IMR-90 (cell line): Measurements from ENCODE around the gene TAS2R50. TPM values are rescaled to one million over a fixed set of nuclear protein-coding genes. Genes with fewer than 3 reads are reported as not detected.

Experiments
- ATAC-seq: fragments of 200-7000 bp; cut with Tn5 transposase; 2 replicates; pipeline ENCODE4 v1.9.1; 2020; ENCODE audit warnings: low read depth, mild to moderate bottlenecking, moderate library complexity
- BruUV-seq: library from RNA; stranded (reverse); fragments of 400-500 nt; replicated peaks from 2 replicates; lab custom pipeline; 2021; lab: Mats Ljungman, UMichigan
- CTCF ChIA-PET: fragments of 300-600 bp; formaldehyde crosslinking; extraction: SDS; loops from one replicate; lab custom pipeline; 2021; ENCODE audit warnings: antibody characterized with exemption; lab: Yijun Ruan, JAX
- POLR2A ChIA-PET: fragments of 300-600 bp; sonication (Branson Sonifier 250); formaldehyde crosslinking; loops from one replicate; lab custom pipeline; 2022; ENCODE audit warnings: antibody characterized with exemption; ENCODE audit not compliant: unreplicated experiment; lab: Charles Lee
- DNase-seq: peaks from one replicate; pipeline ENCODE4 v3.0.0; 2013
- H2AFZ ChIP-seq: replicated peaks from 2 replicates; pipeline ENCODE3; 2013; ENCODE audit warnings: low read length, mild to moderate bottlenecking; ENCODE audit not compliant: poor library complexity
- H2AK5ac ChIP-seq: 2 replicates; pipeline ENCODE4 v1.6.1; 2013; ENCODE audit warnings: low read depth, low read length, inconsistent platforms
- H2AK9ac ChIP-seq: replicated peaks from 2 replicates; pipeline ENCODE3; 2013; ENCODE audit warnings: mild to moderate bottlenecking, low read depth, low read length, moderate library complexity; ENCODE audit not compliant: poor library complexity
- H2BK120ac ChIP-seq: 2 replicates; pipeline ENCODE4 v1.6.1; 2013; ENCODE audit warnings: low read depth, low read length, inconsistent platforms
- H2BK15ac ChIP-seq: 3 replicates; pipeline ENCODE4 v1.6.1; 2013; ENCODE audit warnings: low read depth, low read length, inconsistent platforms
- H2BK20ac ChIP-seq: 2 replicates; pipeline ENCODE4 v1.6.1; 2013; ENCODE audit warnings: low read depth, mild to moderate bottlenecking, inconsistent platforms, low read length, moderate library complexity
- H2BK5ac ChIP-seq: 2 replicates; pipeline ENCODE4 v1.6.1; 2013; ENCODE audit warnings: mild to moderate bottlenecking, low read depth, low read length, inconsistent platforms; ENCODE audit not compliant: poor library complexity, severe bottlenecking
- H3K14ac ChIP-seq: replicated peaks from 2 replicates; pipeline ENCODE4 v1.6.1; 2013; ENCODE audit warnings: low read depth, low read length, inconsistent platforms
- H3K18ac ChIP-seq: 2 replicates; pipeline ENCODE4 v1.6.1; 2013; ENCODE audit warnings: low read depth, low read length, control low read depth
- H3K23ac ChIP-seq: 2 replicates; pipeline ENCODE4 v1.6.1; 2013; ENCODE audit warnings: low read depth, low read length, inconsistent platforms
- H3K27ac ChIP-seq: 2 replicates; pipeline ENCODE4 v1.5.1; 2013; ENCODE audit warnings: mild to moderate bottlenecking, control low read depth, low read length; ENCODE audit not compliant: insufficient read depth
- H3K27me3 ChIP-seq: 2 replicates; pipeline ENCODE4 v1.6.1; 2013; ENCODE audit warnings: low read length; ENCODE audit not compliant: control insufficient read depth, insufficient read depth
- H3K36me3 ChIP-seq: 2 replicates; pipeline ENCODE4 v1.6.1; 2013; ENCODE audit warnings: low read length, mixed read lengths; ENCODE audit not compliant: control insufficient read depth, insufficient read depth
- H3K4ac ChIP-seq: 2 replicates; pipeline ENCODE4 v1.6.1; 2013; ENCODE audit warnings: low read depth, low read length, inconsistent platforms
- H3K4me1 ChIP-seq: 2 replicates; pipeline ENCODE4 v1.6.1; 2013; ENCODE audit warnings: low read length, mixed read lengths; ENCODE audit not compliant: control insufficient read depth, insufficient read depth
- H3K4me2 ChIP-seq: 2 replicates; pipeline ENCODE4 v1.6.1; 2013; ENCODE audit warnings: low read depth, mild to moderate bottlenecking, control low read depth, low read length, moderate library complexity
- H3K4me3 ChIP-seq: 2 replicates; pipeline ENCODE4 v1.5.1; 2013; ENCODE audit warnings: low read depth, mild to moderate bottlenecking, control low read depth, low read length, moderate library complexity; ENCODE audit not compliant: insufficient read depth
- H3K56ac ChIP-seq: 2 replicates; pipeline ENCODE4 v1.6.1; 2013; ENCODE audit warnings: low read length, inconsistent platforms; ENCODE audit not compliant: insufficient read depth; ENCODE audit errors: extremely low read depth
- H3K79me1 ChIP-seq, 2 experiments: 2 replicates each; pipeline ENCODE4 v1.6.1; 2013; ENCODE audit warnings: low read length in 2 of 2, inconsistent platforms in 1 of 2, low read depth in 1 of 2
- H3K9ac ChIP-seq: 2 replicates; pipeline ENCODE4 v1.6.1; 2013; ENCODE audit warnings: low read depth, low read length, control low read depth
- H3K9me1 ChIP-seq: 2 replicates; pipeline ENCODE4 v1.6.1; 2013; ENCODE audit warnings: low read length, inconsistent platforms; ENCODE audit not compliant: insufficient read depth
- H3K9me3 ChIP-seq: 2 replicates; pipeline ENCODE4 v1.6.1; 2013; ENCODE audit warnings: low read length; ENCODE audit not compliant: control insufficient read depth, insufficient read depth
- H4K20me1 ChIP-seq: 2 replicates; pipeline ENCODE4 v1.6.1; 2013; ENCODE audit warnings: low read length, inconsistent platforms; ENCODE audit not compliant: insufficient read depth
- H4K5ac ChIP-seq: 2 replicates; pipeline ENCODE4 v1.6.1; 2013; ENCODE audit warnings: mild to moderate bottlenecking, low read depth, low read length, control low read depth
- H4K8ac ChIP-seq, 2 experiments: 2 replicates each; pipeline ENCODE4 v1.6.1; 2013; ENCODE audit warnings: low read depth in 2 of 2, low read length in 2 of 2, control low read depth in 1 of 2, inconsistent platforms in 1 of 2
- H4K91ac ChIP-seq: 2 replicates; pipeline ENCODE4 v1.6.1; 2013; ENCODE audit warnings: low read depth, low read length, inconsistent platforms; ENCODE audit not compliant: insufficient read depth
- BHLHE40 ChIP-seq: fragments of 150-350 bp; IDR thresholded peaks from 2 replicates; pipeline ENCODE4 v1.6.1; 2016; ENCODE audit warnings: mild to moderate bottlenecking, low read depth, low read length
- FOS ChIP-seq: fragments of 150-350 bp; IDR thresholded peaks from 2 replicates; pipeline ENCODE4 v1.6.1; 2016; ENCODE audit warnings: low read depth, low read length
- MAFK ChIP-seq: IDR thresholded peaks from 2 replicates; pipeline ENCODE4 v1.6.1; 2012; ENCODE audit warnings: low read depth, low read length, improper control_type of control experiment
- MAZ ChIP-seq: IDR thresholded peaks from 2 replicates; pipeline ENCODE4 v1.6.1; 2012; ENCODE audit warnings: low read depth, mild to moderate bottlenecking, low read length, improper control_type of control experiment, moderate library complexity, borderline replicate concordance
- WGBS, 2 experiments: methylation state at CpG; one replicate each; pipeline versions ENCODE4 v1.1.5 to v1.1.7; 2013; ENCODE audit warnings: missing lambda C conversion rate in 2 of 2; ENCODE audit not compliant: insufficient read length in 1 of 2; ENCODE audit errors: extremely low coverage in 2 of 2; 5-methylcytosine and 5-hydroxymethylcytosine counted together
- dilution Hi-C: fragments of 300-500 bp; cut with HindIII; formaldehyde crosslinking; loops from one replicate; pipeline ENCODE4 v1.14.3; 2018; ENCODE audit warnings: low sequenced_read_pairs; ENCODE audit not compliant: unreplicated experiment
- in situ Hi-C: fragments of 300-500 bp; cut with MboI; formaldehyde crosslinking; loops from 3 replicates; pipeline ENCODE4 v1.14.3; 2019; ENCODE audit warnings: low sequenced_read_pairs, inconsistent platforms, mixed read lengths
- intact Hi-C: fragments of 100-400 bp; cut with micrococcal nuclease; formaldehyde crosslinking; loops from 2 replicates; pipeline ENCODE4 v1.10.0; 2022
- polyA plus RNA-seq, 3 experiments: library from polyadenylated mRNA; depleted of rRNA; stranded (reverse); fragments of >200 nt; gene quantifications; 2 replicates each; pipeline ENCODE4 v1.2.3, GENCODE V29; 2012; ENCODE audit warnings: low replicate concordance in 1 of 3
- total RNA-seq: library from RNA; depleted of rRNA; stranded (reverse); fragments of >200 nt; gene quantifications from 2 replicates; pipeline ENCODE4 v1.2.3, GENCODE V29; 2012

Gene TAS2R50
- total and polyA plus RNA-seq, 2 of the 4 experiments (the other 2 are of a cell fraction) = 2.3 TPM; not detected in 1

GRCh38 chr12:10994307-10994706 lies 7.6 kb upstream of the TAS2R50 start:
- Histone ChIP-seq H3K14ac (no peak overlapping the region), H3K23ac (no peak overlapping the region), H3K56ac (no peak overlapping the region), H3K27ac (no peak overlapping the region), H4K91ac (no peak overlapping the region), H3K18ac (no peak overlapping the region), H2BK5ac (no peak overlapping the region), H2BK120ac (no peak overlapping the region), H3K4me3 (no peak overlapping the region), H3K79me1 (no peaks in the 10 kb centered on the region; a peak in 2 of 4 replicates), H3K4ac (no peak overlapping the region), H2BK15ac (no peak overlapping the region), H3K9ac (no peak overlapping the region), H3K4me2 (no peak overlapping the region), H3K4me1 (no peaks in the 10 kb centered on the region), H2BK20ac (no peak overlapping the region), H2AK9ac (no peak overlapping the region), H2AK5ac (no peak overlapping the region), H3K9me1 (no peaks in the 10 kb centered on the region), H3K27me3 (no peaks in the 10 kb centered on the region), H3K36me3 (peaks cover 6% of the 10 kb centered on the region; the same call in 1 of the 2 replicates), H4K5ac (no peak overlapping the region), H4K8ac (no peak overlapping the region), H2AFZ (no peak overlapping the region), H3K9me3 (peaks cover 4% of the 10 kb centered on the region; the same call in 1 of the 2 replicates), H4K20me1 (no peaks in the 10 kb centered on the region)
- dilution Hi-C loops (no loop called here), in situ Hi-C loops (no loop called here), intact Hi-C loops (no loop called here)
- TF ChIP-seq FOS (no peak), MAZ (no peak), MAFK (no peak), BHLHE40 (no peak)
- no peak for DNase-seq
- POLR2A ChIA-PET = no interaction called here
- ATAC-seq = no peak
- WGBS, 2 experiments = 69% methylated on average over 2 of the region's 3 CpGs; no CpG with 5 or more reads in 1 of the 2 experiments
- no TSS peak for BruUV-seq
- CTCF ChIA-PET = no interaction called here
